ENCODE data around the gene MYL5. TPM values are rescaled to one million over a fixed set of nuclear protein-coding genes. Genes with fewer than 3 reads are reported as not detected.

MYL5 gene
- total RNA-seq, 1 experiment from 2014 or later: 18.0 TPM

DNA sequence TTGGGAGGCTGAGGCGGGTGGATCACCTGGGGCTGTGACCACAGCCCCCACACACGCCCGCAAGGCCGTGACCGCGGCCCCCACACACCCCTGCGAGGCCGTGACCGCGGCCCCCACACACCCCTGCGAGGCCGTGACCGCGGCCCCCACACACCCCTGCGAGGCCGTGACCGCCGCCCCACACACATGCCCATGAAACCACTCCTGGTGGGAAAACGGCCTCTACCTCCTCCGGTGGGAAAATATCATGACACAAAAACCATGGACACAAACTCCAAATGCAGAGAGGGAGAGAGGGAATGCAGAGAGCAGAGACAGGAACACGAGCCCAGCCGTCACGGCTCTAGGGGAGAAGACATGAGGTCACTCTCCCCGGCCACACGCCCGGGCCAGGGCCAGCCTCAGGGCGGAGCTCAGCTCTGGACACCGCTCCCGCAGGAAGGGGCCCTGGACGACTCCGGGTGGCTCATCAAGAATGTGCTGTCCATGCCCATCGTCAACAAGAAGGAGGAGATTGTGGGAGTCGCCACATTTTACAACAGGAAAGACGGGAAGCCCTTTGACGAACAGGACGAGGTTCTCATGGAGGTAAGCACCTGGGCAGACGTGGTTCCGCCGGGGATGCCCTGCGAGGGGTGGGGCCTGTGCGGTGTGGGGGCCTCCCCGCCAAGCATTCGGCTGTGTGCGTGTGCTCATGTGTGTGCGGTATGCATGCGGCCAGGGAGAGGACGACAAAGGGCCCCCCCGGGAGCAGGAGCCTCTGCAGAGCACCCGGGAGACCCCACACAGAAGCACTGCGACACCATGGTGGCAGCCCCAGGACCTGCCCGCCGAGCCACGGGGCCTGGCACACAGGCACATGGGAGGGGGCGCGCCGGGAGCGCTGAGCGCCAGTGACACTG, 17.7 kb upstream of the MYL5 start:
- no peaks in the 10 kb centered on the region for H3K79me1 ChIP-seq (ENCODE audit: insufficient read depth, low read depth, low read length, poor library complexity, severe bottlenecking)
- no CpG with 5 or more reads among the region's 58 CpGs for WGBS (ENCODE audit: extremely low coverage, insufficient read length, low lambda C conversion rate)
- H3K18ac ChIP-seq (ENCODE audit: insufficient read length, low read depth, low read length): no peak overlapping the region

More for the DNA sequence above, 17.7 kb upstream of the MYL5 start:
- Histone ChIP-seq H2AK5ac (ENCODE audit: insufficient read length, low read length) (no peak overlapping the region), H2BK5ac (ENCODE audit: insufficient read length, low read length) (no peak overlapping the region), H2BK120ac (ENCODE audit: low read depth, low read length, poor library complexity, severe bottlenecking) (no peak overlapping the region), H3K23me2 (ENCODE audit: insufficient read length, low read depth, low read length, poor library complexity, severe bottlenecking) (no peaks in the 10 kb centered on the region), H3K4ac (ENCODE audit: low read depth, low read length) (no peak overlapping the region), H4K8ac (replicated peaks; ENCODE audit: insufficient read length, low read depth, low read length) (no peak overlapping the region), H4K5ac (ENCODE audit: insufficient read length, low read depth, low read length) (no peak overlapping the region), H3K4me1 (ENCODE audit: insufficient read depth, low read length) (no peaks in the 10 kb centered on the region), H2BK12ac (ENCODE audit: insufficient read length, low read depth, low read length) (no peak overlapping the region), H3K56ac (ENCODE audit: insufficient read length, low read depth, low read length) (no peak overlapping the region), H3K23ac (ENCODE audit: insufficient read length, low read depth, low read length) (no peak overlapping the region), H3T11ph (ENCODE audit: low read length) (no peak overlapping the region), H3K14ac (ENCODE audit: insufficient read depth, low read length) (no peak overlapping the region), H3K27me3 (ENCODE audit: insufficient read depth, low read length) (no peaks in the 10 kb centered on the region), H3K4me2 (ENCODE audit: insufficient read depth, insufficient read length, low read length) (no peak overlapping the region), H4K91ac (ENCODE audit: insufficient read length, low read depth, low read length) (no peak overlapping the region), H3K27ac (ENCODE audit: insufficient read length, low read depth, low read length) (no peak overlapping the region), H3K9me3 (ENCODE audit: control insufficient read depth, low read depth, low read length) (no peaks in the 10 kb centered on the region), H2BK15ac (ENCODE audit: low read depth, low read length) (no peak overlapping the region), H4K20me1 (ENCODE audit: control insufficient read depth, insufficient read depth, insufficient read length) (no peaks in the 10 kb centered on the region), H2AFZ (ENCODE audit: low read length) (no peak overlapping the region), H3K79me2 (ENCODE audit: insufficient read depth, low read length) (no peaks in the 10 kb centered on the region), H3K9ac (ENCODE audit: extremely low read depth, insufficient read length, low read length) (no peak overlapping the region), H2BK20ac (ENCODE audit: low read depth, low read length, poor library complexity, severe bottlenecking) (no peak overlapping the region)
- TF ChIP-seq, protein P1, sequence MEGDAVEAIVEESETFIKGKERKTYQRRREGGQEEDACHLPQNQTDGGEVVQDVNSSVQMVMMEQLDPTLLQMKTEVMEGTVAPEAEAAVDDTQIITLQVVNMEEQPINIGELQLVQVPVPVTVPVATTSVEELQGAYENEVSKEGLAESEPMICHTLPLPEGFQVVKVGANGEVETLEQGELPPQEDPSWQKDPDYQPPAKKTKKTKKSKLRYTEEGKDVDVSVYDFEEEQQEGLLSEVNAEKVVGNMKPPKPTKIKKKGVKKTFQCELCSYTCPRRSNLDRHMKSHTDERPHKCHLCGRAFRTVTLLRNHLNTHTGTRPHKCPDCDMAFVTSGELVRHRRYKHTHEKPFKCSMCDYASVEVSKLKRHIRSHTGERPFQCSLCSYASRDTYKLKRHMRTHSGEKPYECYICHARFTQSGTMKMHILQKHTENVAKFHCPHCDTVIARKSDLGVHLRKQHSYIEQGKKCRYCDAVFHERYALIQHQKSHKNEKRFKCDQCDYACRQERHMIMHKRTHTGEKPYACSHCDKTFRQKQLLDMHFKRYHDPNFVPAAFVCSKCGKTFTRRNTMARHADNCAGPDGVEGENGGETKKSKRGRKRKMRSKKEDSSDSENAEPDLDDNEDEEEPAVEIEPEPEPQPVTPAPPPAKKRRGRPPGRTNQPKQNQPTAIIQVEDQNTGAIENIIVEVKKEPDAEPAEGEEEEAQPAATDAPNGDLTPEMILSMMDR (conservative IDR thresholded peaks at IDR 0.05): no peak
- peaks cover 2% of the 10 kb centered on the region for H3K27me3 Mint-ChIP-seq (ENCODE audit: low read depth)
- H3K4me3 Mint-ChIP-seq: no peak overlapping the region
- H3K9me3 Mint-ChIP-seq: no peaks in the 10 kb centered on the region; a peak in 1 of 5 replicates
- no peak overlapping the region for H3K27ac Mint-ChIP-seq
- H3K4me1 Mint-ChIP-seq: peaks cover 0 to 6% of the 10 kb centered on the region in 2 experiments; a peak in 2 of 4 replicates
- peaks cover 0 to 2% (median 0%) of the 10 kb centered on the region in 3 experiments; a peak in 4 of 7 replicates for H3K36me3 Mint-ChIP-seq (ENCODE audit: insufficient read depth in 1 of 3, low read depth in 3 of 3)
- no peak for DNase-seq

Measured in H9 (cell line).